ENCODE data around the gene NKX2-4.
"Not testable (repeated sequence)": the region's sequence is repeated elsewhere in the genome, so short reads cannot be mapped to it uniquely, and the experiment has no call there.

The NKX2-4 gene

GRCh38 chr20:21393816-21394519 is 3.4 kb downstream of the NKX2-4 start:
- DNase-seq, result no peak

DNA sequence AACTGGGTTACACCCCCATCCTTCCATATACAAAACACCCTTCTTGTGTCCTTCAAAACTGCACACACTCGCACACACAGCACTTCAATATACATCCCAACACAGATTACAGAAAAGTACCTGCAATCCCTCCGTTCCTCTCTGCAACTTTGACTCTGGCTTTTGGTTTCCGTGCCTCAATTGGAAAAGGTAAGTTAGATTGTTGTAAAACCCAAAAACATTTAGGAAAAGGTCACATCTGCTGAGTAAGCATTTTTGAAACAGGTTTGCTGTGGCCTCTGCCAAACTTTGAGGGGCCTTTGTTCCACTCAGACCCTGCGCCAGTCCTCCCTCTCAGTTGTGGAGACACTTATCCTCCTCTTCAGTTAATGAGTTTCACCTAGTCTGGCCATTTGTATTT is 4.2 kb downstream of the NKX2-4 start:
- DNase-seq, result no peak

- no peak for DNase-seq
These were observed 5.4 kb downstream of the NKX2-4 start for GRCh38 chr20:21391972-21392352.

- no peak for DNase-seq
These were observed 5.9 kb downstream of the NKX2-4 start for GRCh38 chr20:21391185-21391971.

DNA sequence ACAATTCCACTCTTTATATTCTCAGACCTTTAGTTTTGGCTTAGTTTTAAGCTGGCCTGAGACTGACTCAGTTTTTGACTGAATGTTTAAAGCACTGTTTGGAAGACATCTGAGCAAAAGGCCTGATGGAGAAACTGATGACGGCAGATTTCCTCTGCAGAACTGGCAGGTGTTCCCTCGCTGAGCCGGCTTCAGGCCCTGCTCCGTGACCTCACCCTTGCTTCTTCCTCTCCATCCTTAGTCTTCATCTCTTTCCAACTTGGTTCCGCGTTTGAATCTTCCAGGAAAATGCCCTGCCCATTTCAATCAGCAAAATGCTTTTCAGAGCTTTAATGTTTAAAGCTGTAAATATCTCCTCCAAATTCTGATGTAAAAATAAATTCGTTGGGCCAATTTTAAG is 6.6 kb downstream of the NKX2-4 start:
- no peak for DNase-seq

GRCh38 chr20:21389368-21389767 is 8.0 kb downstream of the NKX2-4 start:
- no peak for DNase-seq

- no peak for DNase-seq
These were observed 8.8 kb downstream of the NKX2-4 start for GRCh38 chr20:21388566-21388965.

DNA sequence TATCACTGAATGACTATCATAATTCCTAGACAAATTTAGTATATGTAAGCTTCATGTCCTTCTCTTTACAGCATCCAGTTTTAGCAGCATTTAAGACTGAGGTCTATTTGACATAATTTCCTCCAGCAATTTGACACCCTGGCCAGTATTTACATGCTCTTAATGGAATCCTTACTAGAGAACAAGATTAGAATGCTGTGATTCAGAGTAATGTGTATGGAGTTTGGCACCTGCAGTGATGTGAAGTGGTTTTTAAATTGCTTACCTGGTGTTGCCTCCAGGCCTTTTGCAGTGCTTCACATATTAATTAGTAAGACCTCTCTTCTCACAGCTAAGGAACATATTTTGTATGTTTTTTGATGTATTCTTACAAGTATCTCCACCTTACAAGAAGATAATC is 9.8 kb downstream of the NKX2-4 start:
- no peak for DNase-seq

GRCh38 chr20:21386111-21386510 is 11.2 kb downstream of the NKX2-4 start:
- no peak for DNase-seq

GRCh38 chr20:21384308-21384892 is 12.9 kb downstream of the NKX2-4 start:
- no peak for DNase-seq

DNA sequence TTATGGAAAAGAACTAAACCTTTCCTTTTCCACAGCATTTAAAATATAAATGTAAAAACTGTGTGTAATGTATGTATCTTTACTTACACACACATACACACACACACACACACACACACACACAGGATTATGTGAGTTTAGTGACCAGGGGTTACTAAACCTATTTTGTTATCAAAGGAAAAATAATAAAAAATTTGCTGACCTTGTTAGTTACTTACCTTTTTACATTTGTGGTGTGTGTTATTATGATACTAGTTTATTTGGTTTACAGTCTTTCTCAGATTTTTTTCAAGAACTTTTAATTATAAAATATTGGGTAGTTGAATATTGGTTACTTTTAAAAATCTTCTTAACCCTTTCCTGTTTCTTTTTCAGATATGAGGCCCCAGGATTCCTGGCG is 15.7 kb downstream of the NKX2-4 start:
- DNase-seq, result no peak

DNA sequence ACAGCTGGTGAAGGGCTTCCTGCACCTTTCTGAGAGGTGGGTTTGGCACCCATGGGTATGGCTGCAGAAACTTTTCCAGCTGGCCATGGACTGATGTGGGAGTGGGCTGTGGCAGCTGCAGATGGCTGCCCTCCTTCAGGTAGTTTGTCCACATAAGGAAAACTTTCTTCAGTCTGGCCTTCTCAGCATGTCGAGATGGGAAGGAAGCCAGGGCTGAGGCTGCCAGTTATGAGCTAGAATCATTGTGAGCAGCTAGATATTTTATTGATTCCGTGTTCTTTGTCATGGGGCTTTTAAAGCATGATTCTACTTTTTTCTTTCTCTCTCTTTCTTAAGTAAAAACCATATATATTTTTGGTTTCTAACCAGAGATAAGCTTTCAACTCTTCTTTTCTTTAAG is 16.6 kb downstream of the NKX2-4 start:
- DNase-seq, result no peak

GRCh38 chr20:21378259-21378658 is 19.1 kb downstream of the NKX2-4 start:
- no peak for DNase-seq

DNA sequence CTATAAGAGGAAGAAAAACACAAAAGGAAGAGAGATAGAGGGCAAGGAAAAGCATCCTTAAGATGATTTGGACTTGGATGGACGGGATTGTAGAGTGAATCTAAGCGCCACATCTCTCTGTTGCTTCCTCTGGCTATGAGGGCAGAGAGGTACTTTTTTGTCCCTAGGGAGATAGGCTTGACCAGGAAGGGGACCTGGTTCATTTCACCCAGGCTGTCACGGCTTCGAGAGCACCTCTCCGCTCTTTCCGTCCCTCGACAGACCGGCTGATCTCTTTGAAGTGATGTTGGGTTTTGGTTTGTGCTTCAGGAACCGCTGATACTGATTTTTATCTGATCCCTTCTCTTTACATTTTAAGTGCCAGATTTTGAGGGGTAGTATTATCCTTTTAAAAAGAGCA is 19.6 kb downstream of the NKX2-4 start:
- no peak for DNase-seq

- no peak for DNase-seq
These were observed 20.7 kb downstream of the NKX2-4 start for GRCh38 chr20:21376626-21377025.

DNA sequence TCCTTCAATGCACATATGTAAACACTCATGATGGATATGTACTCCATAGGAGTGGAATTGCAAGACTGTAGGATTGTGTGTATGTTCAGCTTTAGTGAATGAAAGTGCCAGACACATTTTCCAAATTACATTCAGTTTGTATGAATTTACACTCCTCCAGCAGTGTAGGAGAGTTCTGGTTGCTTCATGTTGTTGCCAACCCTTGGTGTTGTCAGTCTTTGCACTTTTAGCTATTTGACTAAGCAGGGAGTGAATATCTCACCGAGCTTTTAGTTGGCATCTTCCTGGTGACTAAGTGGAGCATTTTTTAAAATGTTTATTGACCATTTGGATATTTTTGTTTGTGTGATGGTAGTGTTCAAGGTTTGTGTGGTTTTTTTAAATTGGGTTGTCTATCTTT is 23.9 kb downstream of the NKX2-4 start:
- no peak for DNase-seq

GRCh38 chr20:21372016-21372415 is 25.3 kb downstream of the NKX2-4 start:
- no peak for DNase-seq

- DNase-seq, result no peak
These were observed 26.1 kb downstream of the NKX2-4 start for GRCh38 chr20:21371193-21371592.

- no peak for DNase-seq
These were observed 28.5 kb downstream of the NKX2-4 start for GRCh38 chr20:21368791-21369190.

GRCh38 chr20:21366273-21366672 is 31.1 kb downstream of the NKX2-4 start:
- DNase-seq, result not testable (repeated sequence)

GRCh38 chr20:21365771-21366170 is 31.6 kb downstream of the NKX2-4 start:
- no peak for DNase-seq

DNA sequence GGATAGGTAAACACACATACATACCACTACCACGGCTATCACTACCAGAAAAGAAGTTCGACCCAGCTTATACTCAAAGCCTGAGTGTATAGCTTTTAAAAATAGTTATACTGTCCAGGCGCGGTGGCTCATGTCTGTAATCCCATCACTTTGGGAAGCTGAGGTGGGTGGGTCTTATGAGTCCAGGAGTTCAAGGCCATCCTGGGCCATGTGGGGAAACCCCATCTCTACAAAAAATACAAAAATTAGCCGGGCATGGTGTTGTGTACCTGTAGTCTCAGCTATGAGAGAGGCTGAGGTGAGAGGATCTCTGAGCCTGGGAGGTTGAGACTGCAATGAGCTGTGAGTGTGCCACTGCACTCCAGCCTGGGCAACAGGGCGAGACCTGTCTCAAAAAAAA is 32.9 kb downstream of the NKX2-4 start:
- DNase-seq, result no peak

- no peak for DNase-seq
These were observed 36.1 kb downstream of the NKX2-4 start for GRCh38 chr20:21361266-21361665.

- DNase-seq, result no peak
These were observed 36.6 kb downstream of the NKX2-4 start for GRCh38 chr20:21360705-21361104.

Measured in stimulated activated CD4-positive, alpha-beta T cell treated with anti-CD3 and anti-CD28 coated beads, Interleukin-2, amount 100 ng/mL, for 48 hours (primary cell).